ENCODE measurements around the gene SND1. TPM values are rescaled to one million over a fixed set of nuclear protein-coding genes. Genes with fewer than 3 reads are reported as not detected.

Gene SND1
- total and polyA plus RNA-seq, 2 donors (not counting 1 experiment from before 2014, with no cell fraction given), result 137 to 174 TPM

- Histone ChIP-seq H2AFZ (ENCODE audit: low read length) (no peak overlapping the region), H3K79me2 (ENCODE audit: control insufficient read depth, insufficient read depth, low read length) (no peaks in the 10 kb centered on the region), H3K27me3 (ENCODE audit: control insufficient read depth, insufficient read depth, low read length) (no peaks in the 10 kb centered on the region), H3K4me3 (replicated peaks in 1 of 4; ENCODE audit: control extremely low read depth in 1 of 4, insufficient read depth in 1 of 4, low read depth in 3 of 4, low read length in 4 of 4) (no peak overlapping the region), H4K20me1 (ENCODE audit: control insufficient read depth, extremely low read depth, insufficient read depth, low read length) (no peaks in the 10 kb centered on the region), H3K9me3 (ENCODE audit: control insufficient read depth, insufficient read depth, low read depth, low read length) (no peaks in the 10 kb centered on the region), H3K4me2 (ENCODE audit: extremely low read depth, insufficient read depth, low read length) (no peak overlapping the region), H3K9ac (ENCODE audit: insufficient read depth, low read length) (no peak overlapping the region), H3K4me1 (ENCODE audit: control insufficient read depth, extremely low read depth, insufficient read depth, low read length) (no peaks in the 10 kb centered on the region), H3K36me3 (ENCODE audit: control insufficient read depth, insufficient read depth, low read length) (no peaks in the 10 kb centered on the region), H3K27ac (ENCODE audit: insufficient read depth, low read length) (no peak overlapping the region)
- peak in 1 of 2 donors; percentile 50 for DNase-seq (ENCODE audit: low read depth in 2 of 2)
- TF ChIP-seq EZH2 (IDR thresholded peaks at IDR 0.05; ENCODE audit: low read length, missing control alignments) (no peak), CTCF (conservative IDR thresholded peaks at IDR 0.05 in 1 of 2, IDR thresholded peaks at IDR 0.05 in 1 of 2; ENCODE audit: low read depth in 1 of 2, low read length in 2 of 2) (no peak)
These were observed 407.4 kb downstream of the SND1 start for GRCh38 chr7:128059143-128059988.

GRCh38 chr7:128060018-128060417, 408.0 kb downstream of the SND1 start:
- no peaks in the 10 kb centered on the region for H4K20me1 ChIP-seq (ENCODE audit: control insufficient read depth, extremely low read depth, insufficient read depth, low read length)

GRCh38 chr7:128063088-128063487, 411.1 kb downstream of the SND1 start:
- H3K79me2 ChIP-seq (ENCODE audit: control insufficient read depth, insufficient read depth, low read length), result no peaks in the 10 kb centered on the region
- no peak overlapping the region for H3K27ac ChIP-seq (ENCODE audit: insufficient read depth, low read length)
- no peaks in the 10 kb centered on the region for H3K9me3 ChIP-seq (ENCODE audit: control insufficient read depth, insufficient read depth, low read depth, low read length)
- no peak overlapping the region for H3K9ac ChIP-seq (ENCODE audit: insufficient read depth, low read length)
- DNase-seq (ENCODE audit: low read depth in 2 of 2), result peak in 1 of 2 donors; percentile 29
- no peak for TF ChIP-seq EZH2 (IDR thresholded peaks at IDR 0.05; ENCODE audit: low read length, missing control alignments)
- TF ChIP-seq CTCF (conservative IDR thresholded peaks at IDR 0.05 in 1 of 2, IDR thresholded peaks at IDR 0.05 in 1 of 2; ENCODE audit: low read depth in 1 of 2, low read length in 2 of 2), result no peak
- no peaks in the 10 kb centered on the region for H4K20me1 ChIP-seq (ENCODE audit: control insufficient read depth, extremely low read depth, insufficient read depth, low read length)
- no peaks in the 10 kb centered on the region for H3K4me1 ChIP-seq (ENCODE audit: control insufficient read depth, extremely low read depth, insufficient read depth, low read length)
- H3K36me3 ChIP-seq (ENCODE audit: control insufficient read depth, insufficient read depth, low read length), result no peaks in the 10 kb centered on the region
- H2AFZ ChIP-seq (ENCODE audit: low read length), result no peak overlapping the region
- no peak overlapping the region for H3K4me3 ChIP-seq (replicated peaks in 1 of 4; ENCODE audit: control extremely low read depth in 1 of 4, insufficient read depth in 1 of 4, low read depth in 3 of 4, low read length in 4 of 4)
- no peak overlapping the region for H3K4me2 ChIP-seq (ENCODE audit: extremely low read depth, insufficient read depth, low read length)
- no peaks in the 10 kb centered on the region for H3K27me3 ChIP-seq (ENCODE audit: control insufficient read depth, insufficient read depth, low read length)

More at GRCh38 chr7:128060018-128060417, 408.0 kb downstream of the SND1 start:
- no peak overlapping the region for H3K9ac ChIP-seq (ENCODE audit: insufficient read depth, low read length)
- H3K4me1 ChIP-seq (ENCODE audit: control insufficient read depth, extremely low read depth, insufficient read depth, low read length), result no peaks in the 10 kb centered on the region
- H3K36me3 ChIP-seq (ENCODE audit: control insufficient read depth, insufficient read depth, low read length), result no peaks in the 10 kb centered on the region
- no peaks in the 10 kb centered on the region for H3K27me3 ChIP-seq (ENCODE audit: control insufficient read depth, insufficient read depth, low read length)
- no peak overlapping the region for H2AFZ ChIP-seq (ENCODE audit: low read length)
- TF ChIP-seq EZH2 (IDR thresholded peaks at IDR 0.05; ENCODE audit: low read length, missing control alignments), result no peak
- no peak for TF ChIP-seq CTCF (conservative IDR thresholded peaks at IDR 0.05 in 1 of 2, IDR thresholded peaks at IDR 0.05 in 1 of 2; ENCODE audit: low read depth in 1 of 2, low read length in 2 of 2)
- no peak for DNase-seq (ENCODE audit: low read depth in 2 of 2)
- H3K9me3 ChIP-seq (ENCODE audit: control insufficient read depth, insufficient read depth, low read depth, low read length), result no peaks in the 10 kb centered on the region
- no peak overlapping the region for H3K4me2 ChIP-seq (ENCODE audit: extremely low read depth, insufficient read depth, low read length)
- H3K4me3 ChIP-seq (replicated peaks in 1 of 4; ENCODE audit: control extremely low read depth in 1 of 4, insufficient read depth in 1 of 4, low read depth in 3 of 4, low read length in 4 of 4), result no peak overlapping the region
- H3K27ac ChIP-seq (ENCODE audit: insufficient read depth, low read length), result no peak overlapping the region
- H3K79me2 ChIP-seq (ENCODE audit: control insufficient read depth, insufficient read depth, low read length), result no peaks in the 10 kb centered on the region
